Effector CD8-positive, alpha-beta T cell (primary cell): ENCODE measurements around the gene HECW1.
"Not testable (repeated sequence)": the region's sequence is repeated elsewhere in the genome, so short reads cannot be mapped to it uniquely, and the experiment has no call there.

Experiments
- DNase-seq: peaks from one replicate; lab custom pipeline; 2025; lab: John Stamatoyannopoulos, UW

HECW1 gene

GRCh38 chr7:43582503-43583423, 470.3 kb downstream of the HECW1 start, which contains the start of gene STK17A:
Gene STK17A, plus strand, starts transcription at chr7:43583108. Its CDS starts 136 bp downstream, at chr7:43583244.
- peak; percentile 90 for DNase-seq

- peak; percentile 45 for DNase-seq
These were observed 471.2 kb downstream of the HECW1 start for GRCh38 chr7:43583424-43584194.

GRCh38 chr7:43584195-43584586, 471.7 kb downstream of the HECW1 start:
- DNase-seq = no peak

GRCh38 chr7:43584733-43585132, 472.3 kb downstream of the HECW1 start:
- DNase-seq = not testable (repeated sequence)

- DNase-seq = no peak
These were observed 473.1 kb downstream of the HECW1 start for GRCh38 chr7:43585562-43585961.

GRCh38 chr7:43586251-43586900, 473.9 kb downstream of the HECW1 start:
- no peak for DNase-seq

GRCh38 chr7:43588477-43589132, 476.2 kb downstream of the HECW1 start:
- no peak for DNase-seq

- no peak for DNase-seq
These were observed 476.7 kb downstream of the HECW1 start for GRCh38 chr7:43589133-43589478.

- DNase-seq = no peak
These were observed 477.3 kb downstream of the HECW1 start for GRCh38 chr7:43589728-43590127.

GRCh38 chr7:43590862-43591557, 478.6 kb downstream of the HECW1 start:
- DNase-seq = no peak

GRCh38 chr7:43591558-43592180, 479.2 kb downstream of the HECW1 start:
- DNase-seq = no peak

- DNase-seq = no peak
These were observed 479.9 kb downstream of the HECW1 start for GRCh38 chr7:43592326-43592725.

- no peak for DNase-seq
These were observed 480.6 kb downstream of the HECW1 start for GRCh38 chr7:43593010-43593409.

- no peak for DNase-seq
These were observed 481.6 kb downstream of the HECW1 start for GRCh38 chr7:43594020-43594419.

GRCh38 chr7:43596426-43596825, 484.0 kb downstream of the HECW1 start:
- not testable (repeated sequence) for DNase-seq

- no peak for DNase-seq
These were observed 487.6 kb downstream of the HECW1 start for GRCh38 chr7:43600056-43600455.

- DNase-seq = no peak
These were observed 489.8 kb downstream of the HECW1 start for GRCh38 chr7:43602256-43602655.

GRCh38 chr7:43604251-43604650, 491.8 kb downstream of the HECW1 start:
- DNase-seq = no peak

- DNase-seq = no peak
These were observed 496.6 kb downstream of the HECW1 start for GRCh38 chr7:43609097-43609496.

GRCh38 chr7:43612128-43612527, 499.7 kb downstream of the HECW1 start:
- DNase-seq = no peak
